HUES6 (cell line): ENCODE data around the gene FOXN4.

Experiments used
- H3K27ac ChIP-seq: 2 replicates; pipeline ENCODE4 v1.7.0; 2013; ENCODE audit warnings: low read depth, mild to moderate bottlenecking, low read length, inconsistent platforms
- H3K27me3 ChIP-seq: 2 replicates; pipeline ENCODE4 v1.6.1; 2013; ENCODE audit warnings: low read length; ENCODE audit not compliant: control insufficient read depth, insufficient read depth
- H3K36me3 ChIP-seq: 2 replicates; pipeline ENCODE4 v1.6.1; 2013; ENCODE audit warnings: low read length; ENCODE audit not compliant: control insufficient read depth, insufficient read depth
- H3K4me1 ChIP-seq: 2 replicates; pipeline ENCODE4 v1.6.1; 2013; ENCODE audit warnings: low read length; ENCODE audit not compliant: control insufficient read depth, insufficient read depth
- H3K4me3 ChIP-seq: 2 replicates; pipeline ENCODE4 v1.5.1; 2013; ENCODE audit warnings: low read depth, low read length
- H3K9ac ChIP-seq: one replicate; pipeline ENCODE4 v1.6.1; 2013; ENCODE audit warnings: mild to moderate bottlenecking, low read length
- H3K9me3 ChIP-seq: 2 replicates; pipeline ENCODE4 v1.6.1; 2013; ENCODE audit warnings: low read depth, low read length; ENCODE audit not compliant: control insufficient read depth, insufficient read depth

The FOXN4 gene

GRCh38 chr12:109290061-109290460 lies 19.0 kb downstream of the FOXN4 start:
- H3K27ac ChIP-seq, result no peak overlapping the region
- no peaks in the 10 kb centered on the region for H3K9me3 ChIP-seq
- H3K4me3 ChIP-seq, result no peak overlapping the region
- H3K27me3 ChIP-seq, result no peaks in the 10 kb centered on the region
- peaks cover 17% of the 10 kb centered on the region; the same call in 1 of the 2 replicates for H3K4me1 ChIP-seq
- no peaks in the 10 kb centered on the region for H3K36me3 ChIP-seq
- no peak overlapping the region for H3K9ac ChIP-seq

- Histone ChIP-seq H3K27me3 (no peaks in the 10 kb centered on the region), H3K4me1 (peaks cover 17% of the 10 kb centered on the region; the same call in 1 of the 2 replicates), H3K9me3 (no peaks in the 10 kb centered on the region), H3K9ac (no peak overlapping the region), H3K4me3 (no peak overlapping the region), H3K27ac (no peak overlapping the region), H3K36me3 (no peaks in the 10 kb centered on the region)
Observed at GRCh38 chr12:109289551-109289950, 19.5 kb downstream of the FOXN4 start.

GRCh38 chr12:109289004-109289403 lies 20.1 kb downstream of the FOXN4 start:
- Histone ChIP-seq H3K4me3 (no peak overlapping the region), H3K4me1 (peaks cover 17% of the 10 kb centered on the region; the same call in 1 of the 2 replicates), H3K36me3 (no peaks in the 10 kb centered on the region), H3K9me3 (no peaks in the 10 kb centered on the region), H3K9ac (no peak overlapping the region), H3K27ac (no peak overlapping the region), H3K27me3 (no peaks in the 10 kb centered on the region)

GRCh38 chr12:109288571-109288970 lies 20.5 kb downstream of the FOXN4 start:
- Histone ChIP-seq H3K27me3 (no peaks in the 10 kb centered on the region), H3K36me3 (no peaks in the 10 kb centered on the region), H3K9ac (no peak overlapping the region), H3K4me1 (peaks cover 17% of the 10 kb centered on the region; the same call in 1 of the 2 replicates), H3K9me3 (no peaks in the 10 kb centered on the region), H3K4me3 (no peak overlapping the region), H3K27ac (no peak overlapping the region)

- no peaks in the 10 kb centered on the region for H3K27me3 ChIP-seq
- no peaks in the 10 kb centered on the region for H3K36me3 ChIP-seq
- no peaks in the 10 kb centered on the region for H3K9me3 ChIP-seq
- no peak overlapping the region for H3K9ac ChIP-seq
- H3K27ac ChIP-seq, result no peak overlapping the region
- no peak overlapping the region for H3K4me3 ChIP-seq
- H3K4me1 ChIP-seq, result peaks cover 17% of the 10 kb centered on the region; the same call in 1 of the 2 replicates
Observed at GRCh38 chr12:109287811-109288469, 21.1 kb downstream of the FOXN4 start.

GRCh38 chr12:109287181-109287580 lies 21.9 kb downstream of the FOXN4 start:
- no peak overlapping the region for H3K27ac ChIP-seq
- H3K9ac ChIP-seq, result no peak overlapping the region
- no peaks in the 10 kb centered on the region for H3K36me3 ChIP-seq
- H3K9me3 ChIP-seq, result no peaks in the 10 kb centered on the region
- no peaks in the 10 kb centered on the region for H3K27me3 ChIP-seq
- H3K4me1 ChIP-seq, result peaks cover 14% of the 10 kb centered on the region; the same call in 1 of the 2 replicates
- H3K4me3 ChIP-seq, result no peak overlapping the region

- Histone ChIP-seq H3K27ac (no peak overlapping the region), H3K4me1 (peaks cover 9% of the 10 kb centered on the region; the same call in 1 of the 2 replicates), H3K27me3 (no peaks in the 10 kb centered on the region), H3K9me3 (no peaks in the 10 kb centered on the region), H3K36me3 (no peaks in the 10 kb centered on the region), H3K4me3 (no peak overlapping the region), H3K9ac (no peak overlapping the region)
Observed at GRCh38 chr12:109286652-109287051, 22.4 kb downstream of the FOXN4 start.

- Histone ChIP-seq H3K4me3 (no peak overlapping the region), H3K27ac (no peak overlapping the region), H3K9ac (no peak overlapping the region), H3K36me3 (no peaks in the 10 kb centered on the region), H3K4me1 (peaks cover 7% of the 10 kb centered on the region; the same call in 1 of the 2 replicates), H3K27me3 (no peaks in the 10 kb centered on the region), H3K9me3 (no peaks in the 10 kb centered on the region)
Observed at GRCh38 chr12:109286252-109286651, 22.8 kb downstream of the FOXN4 start.

GRCh38 chr12:109284392-109284791 lies 24.7 kb downstream of the FOXN4 start:
- Histone ChIP-seq H3K9me3 (no peaks in the 10 kb centered on the region), H3K9ac (no peak overlapping the region), H3K4me1 (no peaks in the 10 kb centered on the region; the same call in 1 of the 2 replicates), H3K36me3 (no peaks in the 10 kb centered on the region), H3K27ac (no peak overlapping the region), H3K27me3 (no peaks in the 10 kb centered on the region), H3K4me3 (no peak overlapping the region)

- H3K27me3 ChIP-seq, result no peaks in the 10 kb centered on the region
- H3K36me3 ChIP-seq, result no peaks in the 10 kb centered on the region
- H3K9me3 ChIP-seq, result no peaks in the 10 kb centered on the region
- H3K4me3 ChIP-seq, result no peak overlapping the region
- no peak overlapping the region for H3K9ac ChIP-seq
- H3K4me1 ChIP-seq, result peaks cover 7% of the 10 kb centered on the region; the same call in 1 of the 2 replicates
- H3K27ac ChIP-seq, result no peak overlapping the region
Observed at GRCh38 chr12:109281452-109281851, 27.6 kb downstream of the FOXN4 start.

- Histone ChIP-seq H3K4me1 (peaks cover 7% of the 10 kb centered on the region; the same call in 1 of the 2 replicates), H3K36me3 (no peaks in the 10 kb centered on the region), H3K9me3 (no peaks in the 10 kb centered on the region), H3K9ac (no peak overlapping the region), H3K27ac (no peak overlapping the region), H3K27me3 (no peaks in the 10 kb centered on the region), H3K4me3 (no peak overlapping the region)
Observed at GRCh38 chr12:109279525-109279924, 29.6 kb downstream of the FOXN4 start.
